DMS53 (cell line): ENCODE measurements around the gene SLC6A12.

Experiments
- DNase-seq: peaks from one replicate; lab custom pipeline; 2025; lab: John Stamatoyannopoulos, UW

SLC6A12 gene

GRCh38 chr12:177980-178828 is 35.8 kb downstream of the SLC6A12 start:
- DNase-seq: no peak

DNA sequence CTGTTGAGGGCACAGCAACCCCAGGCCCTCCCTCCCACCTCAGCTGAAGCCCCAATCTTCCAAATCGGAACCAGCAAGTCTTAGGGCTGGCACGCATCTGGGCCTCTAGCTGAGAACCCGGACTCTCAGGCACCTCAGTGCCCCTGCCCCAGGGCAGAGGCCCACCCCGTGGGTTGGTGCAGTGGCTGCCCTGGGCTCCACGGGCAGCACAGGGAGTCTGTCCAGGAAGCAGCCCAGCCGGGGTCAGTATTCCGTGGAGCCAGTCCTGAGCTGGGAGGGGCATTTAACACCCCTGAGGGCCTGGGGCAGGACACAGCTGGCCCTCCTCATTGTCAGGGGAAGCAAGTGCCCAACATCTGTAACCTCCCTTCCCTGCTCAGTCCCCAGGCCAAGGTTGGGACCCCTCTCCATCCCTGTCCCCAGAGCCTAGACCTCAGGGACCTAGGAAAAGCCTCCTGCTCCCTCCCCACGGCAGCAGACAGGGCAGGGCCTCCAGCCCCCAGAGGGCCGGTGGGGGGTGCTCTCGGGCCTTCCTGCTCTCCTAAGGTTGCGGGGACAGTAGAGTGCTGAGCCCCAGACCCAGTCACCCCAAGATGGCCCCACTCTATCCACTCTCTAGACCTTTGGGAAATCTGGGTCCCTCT is 36.5 kb downstream of the SLC6A12 start:
- no peak for DNase-seq

DNA sequence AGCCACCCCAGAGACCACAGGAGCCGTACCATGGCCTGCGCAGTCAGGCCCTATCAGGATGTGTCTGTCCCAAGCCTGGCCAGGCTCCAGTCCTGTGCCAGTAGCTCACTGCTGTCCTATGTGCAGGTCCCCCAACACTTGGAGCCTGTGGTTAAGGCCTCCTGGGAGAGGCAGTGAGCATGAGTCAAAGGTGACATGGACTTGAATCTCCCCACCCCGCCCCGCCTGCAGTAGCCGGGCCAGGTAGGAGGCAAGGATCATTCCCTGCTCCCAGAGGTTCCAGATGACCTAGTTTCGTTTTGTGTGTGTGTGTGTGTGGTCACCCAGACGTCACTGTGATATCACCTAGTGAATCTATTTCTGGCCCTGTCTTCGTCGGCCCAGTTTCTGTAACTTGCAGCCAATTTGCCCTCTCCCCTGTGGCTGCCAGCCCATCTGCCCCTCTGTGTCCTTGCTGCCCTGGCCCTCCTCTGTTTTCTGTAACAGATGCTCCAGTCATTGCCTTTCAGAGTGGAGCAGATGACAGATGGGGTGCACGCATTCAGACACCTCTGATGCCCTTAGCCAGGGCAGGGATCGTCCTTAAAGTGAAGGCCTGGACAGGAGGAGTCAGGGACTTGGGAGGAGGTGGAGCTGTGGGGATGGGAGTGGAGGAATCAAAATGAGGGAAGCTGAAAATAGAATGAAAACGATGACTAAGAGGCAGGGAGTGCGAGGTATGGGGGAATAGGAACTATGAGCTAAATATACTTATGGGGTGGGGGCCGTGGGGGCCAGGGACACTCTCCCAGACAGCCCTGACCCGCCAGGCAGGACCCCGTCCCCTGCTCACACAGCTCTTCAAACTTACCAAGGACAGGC is 37.4 kb downstream of the SLC6A12 start:
- DNase-seq: peak; percentile 89

- DNase-seq: no peak
These were observed 38.2 kb downstream of the SLC6A12 start for GRCh38 chr12:175759-176158.

DNA sequence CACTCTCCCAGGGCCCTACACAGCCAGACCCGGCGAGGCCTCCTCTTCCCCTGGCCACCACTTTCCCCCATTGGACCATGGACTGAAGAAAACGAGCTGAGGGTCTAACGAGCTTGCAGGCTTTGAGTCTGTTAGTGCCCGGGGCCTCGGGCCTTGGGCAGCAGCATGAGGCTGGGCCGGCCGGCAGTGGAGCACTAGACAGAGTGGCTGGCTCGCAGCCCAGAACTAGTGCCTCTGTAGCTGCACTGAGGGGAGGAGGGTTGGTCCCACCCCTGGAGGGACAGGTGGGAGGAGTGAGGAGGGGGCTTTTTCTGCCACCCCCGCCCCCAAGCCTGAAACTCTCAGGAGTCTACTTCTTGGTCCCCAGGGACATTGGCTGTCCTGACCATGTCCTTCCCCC is 38.7 kb downstream of the SLC6A12 start:
- no peak for DNase-seq

DNA sequence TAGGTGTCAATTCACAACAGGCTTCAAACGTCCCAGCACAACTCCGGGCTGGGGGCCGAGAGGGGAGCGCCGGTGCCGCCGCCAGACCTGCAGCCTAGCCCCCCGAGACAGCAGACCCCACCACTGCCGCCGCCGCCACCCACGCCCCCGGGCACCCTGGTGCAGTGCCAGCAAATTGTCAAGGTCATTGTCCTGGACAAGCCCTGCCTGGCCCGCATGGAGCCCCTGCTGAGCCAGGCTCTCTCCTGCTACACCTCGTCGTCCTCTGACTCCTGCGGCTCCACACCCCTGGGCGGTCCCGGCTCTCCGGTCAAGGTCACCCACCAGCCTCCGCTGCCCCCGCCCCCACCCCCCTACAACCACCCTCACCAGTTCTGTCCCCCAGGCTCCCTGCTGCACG is 39.4 kb downstream of the SLC6A12 start:
- DNase-seq: no peak

GRCh38 chr12:174124-174523 is 39.8 kb downstream of the SLC6A12 start:
- no peak for DNase-seq

GRCh38 chr12:172732-173161 is 41.2 kb downstream of the SLC6A12 start:
- DNase-seq: no peak

- no peak for DNase-seq
These were observed 41.9 kb downstream of the SLC6A12 start for GRCh38 chr12:171743-172676.

DNA sequence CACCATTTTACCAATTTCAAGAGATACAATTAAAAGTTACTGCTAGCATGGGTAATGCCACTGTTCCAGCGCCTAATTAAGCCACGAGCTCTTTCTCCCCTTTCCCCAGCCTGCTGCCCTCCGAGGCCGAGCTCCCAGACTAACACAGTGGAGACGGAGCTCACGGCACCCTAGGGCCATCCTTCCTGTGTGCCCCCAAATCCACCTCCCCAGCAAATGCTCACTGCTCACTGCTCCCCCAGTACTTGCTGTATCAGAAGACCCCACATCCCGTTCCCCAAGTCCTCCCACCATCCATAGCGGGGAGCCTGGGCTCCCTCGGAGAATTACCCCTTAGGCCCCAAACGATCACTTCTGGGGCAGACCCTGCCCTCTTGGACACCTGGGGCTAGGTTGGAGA is 42.7 kb downstream of the SLC6A12 start:
- no peak for DNase-seq

GRCh38 chr12:170371-171225 is 43.4 kb downstream of the SLC6A12 start:
- DNase-seq: no peak

GRCh38 chr12:169528-170370 is 44.2 kb downstream of the SLC6A12 start:
- DNase-seq: peak; percentile 48

DNA sequence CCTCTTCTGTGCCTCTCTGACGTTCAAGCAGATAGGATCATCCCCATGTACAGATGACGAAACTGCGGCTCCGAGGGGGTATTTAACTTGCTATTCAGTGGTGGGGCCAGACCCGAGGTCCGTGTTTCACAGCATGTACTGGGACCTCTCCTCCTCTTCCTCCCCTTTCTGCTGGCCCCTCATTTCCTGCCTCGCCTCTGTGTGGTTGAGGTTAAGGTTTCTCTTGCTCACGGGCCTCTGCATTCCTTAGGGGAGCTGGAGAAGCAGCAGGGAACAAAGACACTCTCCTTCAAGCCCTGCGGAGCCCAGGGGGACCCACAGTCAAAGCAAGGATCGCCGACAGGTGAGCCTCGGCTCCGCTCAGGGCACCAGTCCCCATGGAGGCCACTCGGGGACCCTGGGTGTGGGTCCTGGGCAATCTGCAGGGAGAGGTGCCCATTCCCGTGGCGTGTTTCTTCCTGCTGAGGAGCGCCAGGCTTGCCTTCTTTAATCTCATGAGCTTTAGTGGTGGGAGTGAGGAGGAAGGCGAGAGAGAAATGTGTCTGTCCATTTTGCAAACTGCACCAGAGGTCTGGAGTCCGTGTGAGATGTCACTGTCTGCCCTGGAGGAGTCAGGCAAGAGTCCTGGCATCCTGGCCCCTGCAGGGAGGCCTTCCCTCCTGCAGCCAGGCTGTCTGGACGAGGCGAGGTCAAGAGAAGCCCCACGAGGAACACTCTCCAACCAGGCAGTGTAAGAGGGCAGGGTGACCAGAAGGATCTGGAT is 45.0 kb downstream of the SLC6A12 start:
- no peak for DNase-seq

DNA sequence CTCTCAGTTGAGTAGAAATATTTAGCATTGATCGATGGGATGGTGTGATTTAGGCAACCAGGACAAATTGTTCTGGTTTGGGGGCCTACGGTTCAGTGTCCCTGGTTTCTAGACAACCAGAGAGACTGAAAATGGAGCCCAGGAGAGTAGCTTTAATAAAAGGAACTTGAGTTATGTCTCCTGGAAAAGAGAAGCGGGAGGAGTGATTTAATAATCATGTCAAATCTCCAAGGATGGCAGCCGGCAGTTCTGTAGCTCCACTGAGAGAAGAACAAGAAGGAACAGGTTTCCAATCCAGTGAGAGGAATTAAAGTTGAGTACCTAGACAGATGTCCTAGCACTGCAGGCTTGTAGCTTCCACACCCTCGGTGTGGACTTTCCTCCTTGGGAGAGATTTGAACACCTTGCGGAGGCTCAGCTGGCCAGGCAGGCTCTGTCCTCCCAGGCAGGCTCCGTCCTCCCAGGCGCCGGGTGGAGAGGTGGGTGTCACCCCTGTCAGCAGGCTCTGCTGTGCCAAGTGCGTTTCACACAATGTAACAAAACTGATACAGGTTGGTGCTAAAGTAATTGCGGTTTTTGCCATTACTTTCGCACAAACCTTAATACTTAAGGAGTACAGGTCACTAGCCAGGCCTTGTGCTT is 45.9 kb downstream of the SLC6A12 start:
- no peak for DNase-seq

GRCh38 chr12:166425-167075 is 47.4 kb downstream of the SLC6A12 start:
- no peak for DNase-seq

DNA sequence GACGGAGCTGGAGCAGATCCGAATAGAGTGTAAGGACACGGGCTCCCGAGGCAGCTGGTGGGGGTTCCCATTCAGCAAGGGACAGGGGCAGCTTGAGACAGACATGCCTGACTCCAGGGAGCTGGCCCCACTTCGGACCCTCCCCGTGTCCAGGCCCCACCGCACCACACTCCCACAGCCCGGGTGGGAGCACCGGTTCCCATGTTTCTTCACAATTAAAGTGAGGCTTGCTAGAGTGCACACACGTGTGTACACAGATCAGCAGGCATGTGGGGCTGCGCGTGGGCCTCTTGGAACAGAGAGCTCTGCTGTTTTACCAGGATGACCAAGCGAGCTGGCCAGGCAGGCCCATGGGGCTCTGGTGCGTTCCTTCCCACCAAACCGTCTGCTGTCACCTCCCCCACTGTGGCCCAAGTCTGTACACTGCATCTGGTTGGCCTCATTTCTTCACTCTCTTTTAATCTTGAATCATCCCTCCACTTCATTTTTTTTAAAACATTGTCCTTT is 48.0 kb downstream of the SLC6A12 start:
- no peak for DNase-seq

DNA sequence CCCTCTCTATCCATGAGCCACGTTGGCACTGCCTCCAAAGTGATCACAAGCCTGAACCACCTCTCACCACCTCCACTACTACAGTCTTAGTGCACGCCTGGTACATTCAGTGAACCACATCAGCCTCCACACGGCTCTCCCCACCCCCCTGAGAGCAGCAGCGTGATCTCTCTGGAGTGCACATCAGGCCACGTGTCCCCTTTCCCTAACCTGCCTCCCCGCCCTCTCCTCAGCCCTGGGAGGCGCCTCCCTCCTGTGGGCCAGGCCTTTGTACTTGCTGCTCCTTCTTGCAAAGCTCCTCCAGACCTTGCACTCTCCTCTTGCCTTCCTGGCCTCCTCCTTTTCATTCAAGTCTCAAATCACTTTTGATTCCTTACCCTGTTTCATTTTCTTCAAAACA is 49.8 kb downstream of the SLC6A12 start:
- peak; percentile 93 for DNase-seq
